Effector memory CD4-positive, alpha-beta T cell (primary cell): ENCODE results near the gene ANKS1B.

Source experiments
- DNase-seq, 3 donors: peaks; one replicate each; pipeline ENCODE4 v3.0.0-alpha.2; 2020
- H3K27ac ChIP-seq: 2 replicates; pipeline ENCODE4 v1.7.0; 2013; ENCODE audit warnings: mild to moderate bottlenecking, low read length, moderate library complexity; ENCODE audit not compliant: insufficient read depth, poor library complexity, severe bottlenecking
- H3K27me3 ChIP-seq: replicated peaks from 2 replicates; pipeline ENCODE4 v1.7.0; 2013; ENCODE audit warnings: mild to moderate bottlenecking, low read length; ENCODE audit not compliant: insufficient read depth, control insufficient read depth, poor library complexity, severe bottlenecking
- H3K36me3 ChIP-seq: 2 replicates; pipeline ENCODE4 v1.7.0; 2013; ENCODE audit warnings: mild to moderate bottlenecking, low read length, moderate library complexity; ENCODE audit not compliant: control insufficient read depth, insufficient read depth
- H3K4me1 ChIP-seq: 2 replicates; pipeline ENCODE4 v1.7.0; 2013; ENCODE audit warnings: low read length, mild to moderate bottlenecking; ENCODE audit not compliant: control insufficient read depth, insufficient read depth, poor library complexity, severe bottlenecking
- H3K4me3 ChIP-seq: 2 replicates; pipeline ENCODE4 v1.7.0; 2013; ENCODE audit warnings: low read length, low read depth, mild to moderate bottlenecking; ENCODE audit not compliant: insufficient read depth, poor library complexity, severe bottlenecking
- H3K9me3 ChIP-seq: 2 replicates; pipeline ENCODE4 v1.7.0; 2013; ENCODE audit warnings: mild to moderate bottlenecking, low read length, moderate library complexity; ENCODE audit not compliant: control insufficient read depth

The ANKS1B gene

GRCh38 chr12:99130808-99131553 is 853.8 kb downstream of the ANKS1B start:
- no peak for DNase-seq

GRCh38 chr12:99128246-99128802 is 856.4 kb downstream of the ANKS1B start:
- H3K9me3 ChIP-seq = no peaks in the 10 kb centered on the region
- H3K4me1 ChIP-seq = no peaks in the 10 kb centered on the region
- H3K27me3 ChIP-seq = no peaks in the 10 kb centered on the region
- DNase-seq = no peak
- no peak overlapping the region for H3K4me3 ChIP-seq
- no peaks in the 10 kb centered on the region for H3K36me3 ChIP-seq
- H3K27ac ChIP-seq = no peak overlapping the region

More at GRCh38 chr12:99130808-99131553, 853.8 kb downstream of the ANKS1B start:
- Histone ChIP-seq H3K27me3 (no peaks in the 10 kb centered on the region), H3K4me1 (no peaks in the 10 kb centered on the region), H3K4me3 (no peak overlapping the region), H3K9me3 (no peaks in the 10 kb centered on the region), H3K27ac (no peak overlapping the region), H3K36me3 (no peaks in the 10 kb centered on the region)

- no peak overlapping the region for H3K27ac ChIP-seq
Measured at GRCh38 chr12:99122959-99123358, 861.8 kb downstream of the ANKS1B start.

GRCh38 chr12:99122496-99122895 is 862.2 kb downstream of the ANKS1B start:
- H3K36me3 ChIP-seq = no peaks in the 10 kb centered on the region
- no peaks in the 10 kb centered on the region for H3K27me3 ChIP-seq
- no peaks in the 10 kb centered on the region for H3K4me1 ChIP-seq
- H3K4me3 ChIP-seq = no peak overlapping the region
- H3K9me3 ChIP-seq = no peaks in the 10 kb centered on the region
- no peak overlapping the region for H3K27ac ChIP-seq
- DNase-seq = no peak

More at GRCh38 chr12:99122959-99123358, 861.8 kb downstream of the ANKS1B start:
- H3K4me3 ChIP-seq = no peak overlapping the region
- DNase-seq = no peak
- H3K9me3 ChIP-seq = no peaks in the 10 kb centered on the region
- H3K4me1 ChIP-seq = no peaks in the 10 kb centered on the region
- no peaks in the 10 kb centered on the region for H3K27me3 ChIP-seq
- no peaks in the 10 kb centered on the region for H3K36me3 ChIP-seq

- no peak overlapping the region for H3K27ac ChIP-seq
- H3K36me3 ChIP-seq = no peaks in the 10 kb centered on the region
- no peaks in the 10 kb centered on the region for H3K4me1 ChIP-seq
- no peaks in the 10 kb centered on the region for H3K27me3 ChIP-seq
- H3K4me3 ChIP-seq = no peak overlapping the region
- no peak for DNase-seq
- H3K9me3 ChIP-seq = no peaks in the 10 kb centered on the region
Measured at GRCh38 chr12:99121546-99121945, 863.2 kb downstream of the ANKS1B start.

- DNase-seq = no peak
- Histone ChIP-seq H3K27ac (no peak overlapping the region), H3K36me3 (no peaks in the 10 kb centered on the region), H3K4me3 (no peak overlapping the region), H3K9me3 (no peaks in the 10 kb centered on the region), H3K27me3 (no peaks in the 10 kb centered on the region), H3K4me1 (no peaks in the 10 kb centered on the region)
Measured at GRCh38 chr12:99119943-99120342, 864.8 kb downstream of the ANKS1B start.

GRCh38 chr12:99119449-99119848 is 865.3 kb downstream of the ANKS1B start:
- no peaks in the 10 kb centered on the region for H3K9me3 ChIP-seq
- DNase-seq = no peak
- no peaks in the 10 kb centered on the region for H3K4me1 ChIP-seq
- H3K4me3 ChIP-seq = no peak overlapping the region
- H3K27ac ChIP-seq = no peak overlapping the region
- H3K27me3 ChIP-seq = no peaks in the 10 kb centered on the region
- H3K36me3 ChIP-seq = no peaks in the 10 kb centered on the region

- no peak for DNase-seq
- H3K4me1 ChIP-seq = no peaks in the 10 kb centered on the region
- H3K36me3 ChIP-seq = no peaks in the 10 kb centered on the region
- H3K9me3 ChIP-seq = no peaks in the 10 kb centered on the region
- no peaks in the 10 kb centered on the region for H3K27me3 ChIP-seq
- no peak overlapping the region for H3K4me3 ChIP-seq
- no peak overlapping the region for H3K27ac ChIP-seq
Measured at GRCh38 chr12:99111600-99111999, 873.1 kb downstream of the ANKS1B start.

- no peak overlapping the region for H3K27ac ChIP-seq
- H3K27me3 ChIP-seq = no peaks in the 10 kb centered on the region
- H3K4me1 ChIP-seq = no peaks in the 10 kb centered on the region
- no peak for DNase-seq
- H3K9me3 ChIP-seq = no peaks in the 10 kb centered on the region
- no peak overlapping the region for H3K4me3 ChIP-seq
- H3K36me3 ChIP-seq = no peaks in the 10 kb centered on the region
Measured at GRCh38 chr12:99110868-99111267, 873.9 kb downstream of the ANKS1B start.

- no peaks in the 10 kb centered on the region for H3K27me3 ChIP-seq
- H3K9me3 ChIP-seq = no peaks in the 10 kb centered on the region
- H3K27ac ChIP-seq = no peak overlapping the region
- no peaks in the 10 kb centered on the region for H3K36me3 ChIP-seq
- no peaks in the 10 kb centered on the region for H3K4me1 ChIP-seq
- no peak for DNase-seq
- H3K4me3 ChIP-seq = no peak overlapping the region
Measured at GRCh38 chr12:99110212-99110611, 874.5 kb downstream of the ANKS1B start.
